GM21423 (cell line): ENCODE results near the gene ADIPOR1.
"Not testable (repeated sequence)": the region's sequence is repeated elsewhere in the genome, so short reads cannot be mapped to it uniquely, and the experiment has no call there.

Experiments used
- ATAC-seq: cut with Tn5 transposase; IDR thresholded peaks from one replicate; pipeline ENCODE4 v1.9.1; 2021; ENCODE audit warnings: mild to moderate bottlenecking, moderate library complexity; ENCODE audit not compliant: unreplicated experiment

Gene ADIPOR1

GRCh38 chr1:202941372-202941771 is 16.7 kb downstream of the ADIPOR1 start:
- ATAC-seq, result no peak

GRCh38 chr1:202940561-202940960 is 17.6 kb downstream of the ADIPOR1 start:
- ATAC-seq, result no peak

GRCh38 chr1:202938287-202938925 is 19.7 kb downstream of the ADIPOR1 start:
- ATAC-seq, result no peak

- ATAC-seq, result not testable (repeated sequence)
These were observed 21.7 kb downstream of the ADIPOR1 start for GRCh38 chr1:202936409-202936808.

GRCh38 chr1:202935844-202936243 is 22.3 kb downstream of the ADIPOR1 start:
- no peak for ATAC-seq

GRCh38 chr1:202934755-202935154 is 23.4 kb downstream of the ADIPOR1 start:
- ATAC-seq, result no peak

- ATAC-seq, result no peak
These were observed 25.6 kb downstream of the ADIPOR1 start for GRCh38 chr1:202932476-202932875.

GRCh38 chr1:202926581-202927491 is 31.3 kb downstream of the ADIPOR1 start, which contains the start of gene KLHL12:
Gene KLHL12, minus strand, starts transcription at chr1:202927234. Its CDS starts 2,072 bp downstream, at chr1:202925162.
- peak; percentile 93 for ATAC-seq

- ATAC-seq, result no peak
These were observed 34.6 kb downstream of the ADIPOR1 start for GRCh38 chr1:202923533-202923932.

- no peak for ATAC-seq
These were observed 38.5 kb downstream of the ADIPOR1 start for GRCh38 chr1:202919615-202920014.

GRCh38 chr1:202915146-202915545 is 43.0 kb downstream of the ADIPOR1 start:
- ATAC-seq, result no peak

GRCh38 chr1:202912476-202912875 is 45.6 kb downstream of the ADIPOR1 start:
- not testable (repeated sequence) for ATAC-seq

GRCh38 chr1:202909494-202909893 is 48.6 kb downstream of the ADIPOR1 start:
- ATAC-seq, result no peak

- ATAC-seq, result no peak
These were observed 49.1 kb downstream of the ADIPOR1 start for GRCh38 chr1:202908998-202909397.

GRCh38 chr1:202905331-202905730 is 52.8 kb downstream of the ADIPOR1 start:
- no peak for ATAC-seq

GRCh38 chr1:202903808-202904207 is 54.3 kb downstream of the ADIPOR1 start:
- ATAC-seq, result not testable (repeated sequence)

GRCh38 chr1:202901555-202901954 is 56.6 kb downstream of the ADIPOR1 start:
- ATAC-seq, result no peak

- no peak for ATAC-seq
These were observed 65.6 kb downstream of the ADIPOR1 start for GRCh38 chr1:202892501-202892900.
